Naive thymus-derived CD4-positive, alpha-beta T cell (primary cell): ENCODE data around the gene LRRFIP2. TPM values are rescaled to one million over a fixed set of nuclear protein-coding genes. Genes with fewer than 3 reads are reported as not detected.
"Not testable (repeated sequence)": the region's sequence is repeated elsewhere in the genome, so short reads cannot be mapped to it uniquely, and the experiment has no call there.

Experiments used
- ATAC-seq: fragments of 150-1000 bp; cut with Tn5 transposase; 2 replicates; pipeline ENCODE4 v1.10.0; 2021; ENCODE audit warnings: mild to moderate bottlenecking, moderate library complexity
- CTCF ChIA-PET: fragments of 350-600 bp; sonication (Branson Sonifier 250); formaldehyde crosslinking; loops from one replicate; lab custom pipeline; 2021; ENCODE audit warnings: antibody characterized with exemption; lab: Charles Lee
- POLR2A ChIA-PET: fragments of 350-600 bp; sonication (Branson Sonifier 250); formaldehyde crosslinking; loops from one replicate; lab custom pipeline; 2021; ENCODE audit warnings: antibody characterized with exemption, inconsistent platforms; lab: Charles Lee
- DNase-seq, 9 donors: peaks; one replicate each; pipeline versions ENCODE4 v3.0.0 to v3.0.0-alpha.2; 2020 to 2022; ENCODE audit warnings: mixed read lengths in 1 of 9
- H3K27ac ChIP-seq: one replicate; pipeline ENCODE4 v1.7.0; 2013; ENCODE audit warnings: mild to moderate bottlenecking, low read depth, low read length, moderate library complexity
- H3K27me3 ChIP-seq, 2 donors: one replicate each; pipeline ENCODE4 v1.7.0; 2013; ENCODE audit warnings: low read length in 2 of 2, mild to moderate bottlenecking in 2 of 2, moderate library complexity in 2 of 2; ENCODE audit not compliant: control insufficient read depth in 2 of 2, insufficient read depth in 2 of 2
- H3K36me3 ChIP-seq, 3 experiments: 1 replicate in 2 of 3; 2 replicates in 1 of 3; pipeline ENCODE4 v1.7.0; 2013; ENCODE audit warnings: low read length in 3 of 3, mild to moderate bottlenecking in 3 of 3, moderate library complexity in 1 of 3; ENCODE audit not compliant: insufficient read depth in 3 of 3, control insufficient read depth in 2 of 3
- H3K4me1 ChIP-seq, 2 donors: one replicate each; pipeline ENCODE4 v1.7.0; 2013; ENCODE audit warnings: low read length in 2 of 2, mild to moderate bottlenecking in 2 of 2, moderate library complexity in 1 of 2; ENCODE audit not compliant: control insufficient read depth in 2 of 2, insufficient read depth in 2 of 2
- H3K4me3 ChIP-seq: 2 replicates; pipeline ENCODE4 v1.7.0; 2013; ENCODE audit warnings: mild to moderate bottlenecking, low read length
- H3K9me3 ChIP-seq, 3 experiments: 1 replicate in 2 of 3; 2 replicates in 1 of 3; pipeline ENCODE4 v1.7.0; 2013; ENCODE audit warnings: low read length in 3 of 3; ENCODE audit not compliant: control insufficient read depth in 2 of 3
- H3K27ac Mint-ChIP-seq, 9 donors: one replicate each; pipeline ENCODE4 v1.8.0; 2020 to 2022; ENCODE audit warnings: mixed read lengths in 9 of 9, mild to moderate bottlenecking in 8 of 9, moderate library complexity in 5 of 9, inconsistent platforms in 2 of 9
- H3K27me3 Mint-ChIP-seq, 5 donors: one replicate each; pipeline ENCODE4 v1.8.0; 2021 to 2022; ENCODE audit warnings: mixed read lengths in 5 of 5, mild to moderate bottlenecking in 1 of 5
- H3K36me3 Mint-ChIP-seq, 5 donors: one replicate each; pipeline ENCODE4 v1.8.0; 2020 to 2022; ENCODE audit warnings: mixed read lengths in 5 of 5, mild to moderate bottlenecking in 3 of 5, inconsistent platforms in 1 of 5
- H3K4me1 Mint-ChIP-seq, 7 donors: one replicate each; pipeline ENCODE4 v1.8.0; 2020 to 2022; ENCODE audit warnings: mixed read lengths in 7 of 7, mild to moderate bottlenecking in 3 of 7, inconsistent platforms in 1 of 7
- H3K4me3 Mint-ChIP-seq, 10 donors: one replicate each; pipeline ENCODE4 v1.8.0; 2020 to 2022; ENCODE audit warnings: mild to moderate bottlenecking in 10 of 10, mixed read lengths in 10 of 10, moderate library complexity in 6 of 10, inconsistent platforms in 2 of 10
- H3K9me3 Mint-ChIP-seq, 11 donors: one replicate each; pipeline ENCODE4 v1.8.0; 2020 to 2022; ENCODE audit warnings: mixed read lengths in 11 of 11, mild to moderate bottlenecking in 4 of 11, inconsistent platforms in 1 of 11, moderate library complexity in 1 of 11
- intact Hi-C, 2 donors: fragments of 100-400 bp; cut with micrococcal nuclease; formaldehyde crosslinking; loops; one replicate each; pipeline ENCODE4 v1.15.1; 2023
- polyA plus RNA-seq, 2 donors: library from polyadenylated mRNA; unstranded; fragments of 300-500 nt; fragmentation: Illumina TruSeq; gene quantifications; one replicate each; pipeline ENCODE4 v1.2.3, GENCODE V29; 2021
- total RNA-seq, 6 experiments: library from RNA in 5 of 6; stranded (reverse) in 5 of 6; gene quantifications; 1 replicate in 5 of 6; 2 replicates in 1 of 6; pipeline ENCODE4 v1.2.3 and lab custom pipeline; 2021 to 2026

The LRRFIP2 gene
- total and polyA plus RNA-seq, 7 experiments from 2014 or later, result 14.0 to 87.5 (median 26.3) TPM

DNA sequence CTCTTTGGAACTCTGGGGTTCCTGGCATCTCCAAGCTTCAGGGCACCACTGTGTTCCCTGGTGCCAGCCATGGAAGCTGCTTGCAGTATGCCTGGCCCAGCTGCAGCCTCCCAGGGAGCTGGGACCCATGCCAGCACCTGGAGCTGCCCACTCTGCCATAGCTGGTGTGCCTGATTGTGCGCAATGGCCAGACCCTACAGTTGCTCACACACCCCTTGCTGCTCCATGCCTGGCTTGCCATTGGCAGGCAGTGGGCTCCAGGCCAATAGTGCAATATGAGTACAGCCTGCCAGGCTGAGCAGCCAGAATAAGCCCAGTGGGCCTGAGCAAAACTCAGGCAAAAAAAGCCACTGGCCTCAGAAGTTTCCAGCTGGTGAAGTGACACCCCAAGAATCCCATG is 43.8 kb upstream of the LRRFIP2 start:
- ATAC-seq, result no peak
- Mint-ChIP-seq H3K4me1 (peaks cover 7 to 47% (median 11%) of the 10 kb centered on the region in 7 donors), H3K4me3 (no peak overlapping the region), H3K27me3 (peaks cover 0 to 6% (median 0%) of the 10 kb centered on the region in 5 donors), H3K9me3 (no peaks in the 10 kb centered on the region), H3K27ac (no peak overlapping the region), H3K36me3 (no peaks in the 10 kb centered on the region)
- Histone ChIP-seq H3K27me3 (no peaks in the 10 kb centered on the region), H3K4me1 (peaks cover 29 to 42% of the 10 kb centered on the region in 2 donors), H3K4me3 (no peak overlapping the region), H3K27ac (no peak overlapping the region), H3K36me3 (no peaks in the 10 kb centered on the region), H3K9me3 (no peaks in the 10 kb centered on the region)
- intact Hi-C loops, result no loop called here
- no peak for DNase-seq
- CTCF ChIA-PET, result no interaction called here
- POLR2A ChIA-PET, result no interaction called here

DNA sequence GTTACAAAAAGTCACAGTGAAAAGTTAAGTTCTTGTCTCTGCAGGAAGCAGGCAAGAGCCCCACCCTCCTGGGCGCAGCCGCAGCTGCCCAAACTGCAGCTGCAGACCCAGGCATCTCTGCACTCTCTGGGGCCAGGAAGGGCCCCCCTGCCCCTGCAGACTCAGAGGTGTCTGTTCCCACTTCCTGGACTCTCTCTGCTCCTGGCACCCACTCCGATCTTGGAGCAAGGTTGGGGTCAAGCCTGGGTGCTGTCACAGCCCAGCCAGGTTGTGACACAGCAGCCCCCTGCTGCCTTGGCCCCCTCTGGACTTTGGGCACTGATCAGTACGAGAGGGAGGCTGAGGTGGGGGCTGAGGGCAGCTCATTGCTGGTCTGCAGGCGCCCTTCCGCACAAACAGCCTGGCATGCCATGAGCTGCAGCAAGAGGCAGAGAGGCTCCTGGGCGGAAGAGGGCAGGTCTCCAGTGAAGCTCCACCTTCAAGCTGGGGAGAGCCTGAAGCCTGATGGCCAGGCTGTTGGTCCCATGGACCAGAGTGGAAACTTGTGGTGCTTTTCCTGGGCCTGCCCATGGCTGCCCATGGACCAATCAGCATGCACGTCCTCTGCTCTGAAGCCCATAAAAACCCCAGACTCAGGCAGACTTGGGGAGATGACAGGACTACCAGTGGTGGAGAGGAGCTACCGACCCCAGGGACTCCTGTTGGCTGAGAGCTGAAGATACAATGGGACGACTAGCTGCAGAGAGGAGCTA is 42.9 kb upstream of the LRRFIP2 start:
- Histone ChIP-seq H3K9me3 (no peaks in the 10 kb centered on the region), H3K27ac (peak overlapping the region; percentile 17), H3K4me1 (peaks cover 26 to 37% of the 10 kb centered on the region in 2 donors), H3K36me3 (no peaks in the 10 kb centered on the region), H3K27me3 (no peaks in the 10 kb centered on the region), H3K4me3 (peak overlapping the region; percentile 3)
- intact Hi-C loops, result no loop called here
- peak in 2 of 9 donors; percentile 4 to 6 for DNase-seq
- Mint-ChIP-seq H3K4me1 (peaks cover 6 to 44% (median 8%) of the 10 kb centered on the region in 7 donors), H3K36me3 (no peaks in the 10 kb centered on the region), H3K27me3 (peaks cover 0 to 3% (median 0%) of the 10 kb centered on the region in 5 donors), H3K9me3 (no peaks in the 10 kb centered on the region), H3K4me3 (peak overlapping the region in 6 of 10 donors; percentile 18 to 58 (median 40)), H3K27ac (peak overlapping the region in 4 of 9 donors; percentile 6 to 67 (median 34))
- POLR2A ChIA-PET, result no interaction called here
- peak; percentile 48 for ATAC-seq
- CTCF ChIA-PET, result no interaction called here

DNA sequence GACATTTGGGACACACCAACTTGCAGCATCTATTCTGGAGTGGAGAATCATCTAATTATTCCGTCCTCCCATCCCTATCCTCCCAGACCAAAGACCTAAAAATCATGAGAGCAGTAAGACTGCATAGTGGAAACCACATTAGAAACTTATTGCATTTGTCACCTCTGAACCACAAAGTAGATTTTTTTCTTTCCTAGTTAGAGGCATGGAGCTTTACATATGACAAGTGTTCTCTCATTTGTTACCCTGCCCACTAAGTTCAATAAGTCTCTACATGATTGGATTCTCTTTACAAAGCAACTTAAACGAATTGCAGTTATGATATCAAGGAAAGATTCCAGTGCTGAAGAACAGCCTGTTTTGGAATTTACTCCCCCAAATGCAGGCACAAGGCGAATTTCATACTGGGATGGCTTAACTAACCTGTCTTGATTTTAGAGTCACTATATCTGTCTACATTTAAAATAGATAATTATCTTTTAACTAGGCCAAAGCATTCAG is 42.3 kb upstream of the LRRFIP2 start:
- H3K36me3 Mint-ChIP-seq, result no peaks in the 10 kb centered on the region
- H3K4me3 Mint-ChIP-seq, result peak overlapping the region in 7 of 10 donors; percentile 1 to 58 (median 43)
- Histone ChIP-seq H3K9me3 (no peaks in the 10 kb centered on the region), H3K4me3 (peak overlapping the region; percentile 6), H3K27ac (peak overlapping the region; percentile 22), H3K27me3 (no peaks in the 10 kb centered on the region), H3K4me1 (peaks cover 26 to 37% of the 10 kb centered on the region in 2 donors), H3K36me3 (no peaks in the 10 kb centered on the region)
- ChIA-PET CTCF (no interaction called here), POLR2A (no interaction called here)
- ATAC-seq (peak; percentile 72), DNase-seq (peak in 4 of 9 donors; percentile 5 to 18 (median 10))
- no peaks in the 10 kb centered on the region for H3K9me3 Mint-ChIP-seq
- H3K27me3 Mint-ChIP-seq, result peaks cover 0 to 3% (median 0%) of the 10 kb centered on the region in 5 donors
- intact Hi-C loops, result no loop called here
- H3K27ac Mint-ChIP-seq, result peak overlapping the region in 8 of 9 donors; percentile 2 to 67 (median 15)
- H3K4me1 Mint-ChIP-seq, result peaks cover 6 to 44% (median 8%) of the 10 kb centered on the region in 7 donors

DNA sequence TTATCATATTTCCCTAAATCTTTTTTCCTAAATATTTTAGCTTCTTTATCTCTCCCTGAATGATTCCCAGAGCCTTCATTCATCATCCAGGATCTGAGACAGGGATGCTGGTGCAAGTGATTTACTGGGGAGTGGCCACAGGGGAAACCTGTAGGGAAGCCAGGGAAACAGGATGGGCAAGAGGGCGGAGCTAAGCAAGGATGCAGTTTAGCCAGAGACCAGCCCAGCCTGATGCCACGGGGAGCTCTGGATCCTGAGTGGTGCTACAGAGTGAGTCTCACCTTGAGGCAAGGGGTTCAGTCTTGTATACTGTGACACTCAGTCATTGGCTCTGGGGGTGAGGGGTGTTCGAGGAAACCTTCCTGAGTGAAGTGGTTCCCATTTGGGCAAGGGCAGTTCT is 39.7 kb upstream of the LRRFIP2 start:
- ChIA-PET POLR2A (interaction anchor here (0.6 kb wide), 1 partner anchor 39 kb away, joined by 3 read pairs; no protein-coding TSS in a partner anchor), CTCF (interaction anchor here (0.6 to 1.0 kb wide), 3 partner anchors 34 to 201 kb away, joined by 3 read pairs; no protein-coding TSS in a partner anchor)
- intact Hi-C loops, result loop anchor here in 1 of 2 donors (5.0 kb wide), 1 partner anchor 122 kb away; no protein-coding TSS in a partner anchor

DNA sequence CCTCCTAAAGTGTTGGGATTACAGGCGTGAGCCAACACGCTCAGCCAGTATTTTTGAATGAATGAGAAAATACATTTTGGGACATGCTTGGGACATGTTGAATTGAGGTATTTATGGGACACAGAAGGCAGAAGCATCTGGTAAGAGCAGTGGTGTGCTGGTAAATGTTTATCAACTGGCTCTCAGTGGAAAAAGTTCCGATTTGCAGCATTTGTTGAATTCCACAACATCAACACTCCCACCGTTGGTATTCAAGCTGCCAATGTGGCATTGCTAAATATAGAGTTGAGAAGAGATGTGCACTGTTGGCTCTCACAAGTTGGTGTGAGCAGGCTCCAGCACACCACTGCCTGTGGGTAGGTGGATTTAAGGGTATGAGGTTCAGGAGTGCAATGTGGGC is 35.8 kb upstream of the LRRFIP2 start:
- Histone ChIP-seq H3K4me3 (no peak overlapping the region), H3K4me1 (no peaks in the 10 kb centered on the region), H3K9me3 (no peaks in the 10 kb centered on the region), H3K27ac (no peak overlapping the region), H3K36me3 (no peaks in the 10 kb centered on the region), H3K27me3 (no peaks in the 10 kb centered on the region)
- H3K27ac Mint-ChIP-seq, result no peak overlapping the region
- no peaks in the 10 kb centered on the region for H3K36me3 Mint-ChIP-seq
- no peak for ATAC-seq
- H3K4me1 Mint-ChIP-seq, result peaks cover 0 to 8% (median 0%) of the 10 kb centered on the region in 7 donors
- ChIA-PET CTCF (no interaction called here), POLR2A (no interaction called here)
- peaks cover 0 to 3% (median 0%) of the 10 kb centered on the region in 5 donors for H3K27me3 Mint-ChIP-seq
- intact Hi-C loops, result loop anchor here in 1 of 2 donors (5.0 kb wide), 1 partner anchor 118 kb away; no protein-coding TSS in a partner anchor
- no peak for DNase-seq
- no peaks in the 10 kb centered on the region for H3K9me3 Mint-ChIP-seq
- no peak overlapping the region for H3K4me3 Mint-ChIP-seq

More for the DNA sequence above, 39.7 kb upstream of the LRRFIP2 start:
- peak overlapping the region in 1 of 9 donors; percentile 48 for H3K27ac Mint-ChIP-seq
- no peaks in the 10 kb centered on the region for H3K9me3 ChIP-seq
- no peak for DNase-seq
- no peaks in the 10 kb centered on the region for H3K27me3 ChIP-seq
- H3K9me3 Mint-ChIP-seq, result no peaks in the 10 kb centered on the region
- ATAC-seq, result no peak
- peaks cover 26 to 30% of the 10 kb centered on the region in 2 donors for H3K4me1 ChIP-seq
- no peaks in the 10 kb centered on the region for H3K36me3 ChIP-seq
- H3K4me3 Mint-ChIP-seq, result no peak overlapping the region
- H3K4me3 ChIP-seq, result no peak overlapping the region
- peaks cover 6 to 40% (median 8%) of the 10 kb centered on the region in 7 donors for H3K4me1 Mint-ChIP-seq
- H3K27me3 Mint-ChIP-seq, result no peaks in the 10 kb centered on the region
- no peaks in the 10 kb centered on the region for H3K36me3 Mint-ChIP-seq
- H3K27ac ChIP-seq, result no peak overlapping the region

DNA sequence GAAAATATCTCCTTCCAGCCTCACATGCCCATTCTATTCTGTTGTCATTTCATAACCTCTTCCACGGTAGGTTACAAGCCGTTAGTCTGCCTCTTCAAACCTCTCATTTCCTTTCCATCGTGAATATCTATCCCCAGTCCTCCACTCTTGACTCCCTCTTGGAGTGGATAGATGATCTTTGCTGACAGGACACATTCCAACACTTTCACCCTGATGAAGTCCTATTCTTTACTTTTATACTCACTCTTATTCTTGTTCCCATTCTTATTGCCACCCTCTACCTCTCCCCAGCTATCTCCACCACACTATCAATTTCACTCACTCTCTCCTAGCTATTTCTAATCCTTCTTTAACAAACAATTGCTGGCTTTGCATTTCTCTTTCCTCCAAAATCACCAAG is 34.2 kb upstream of the LRRFIP2 start:
- CTCF ChIA-PET, H3K9me3 ChIP-seq, H3K4me3 ChIP-seq, intact Hi-C loops, H3K4me1 Mint-ChIP-seq, DNase-seq, H3K36me3 ChIP-seq, H3K27ac ChIP-seq, H3K27me3 ChIP-seq, H3K27ac Mint-ChIP-seq, POLR2A ChIA-PET, H3K4me3 Mint-ChIP-seq, H3K9me3 Mint-ChIP-seq, ATAC-seq, H3K36me3 Mint-ChIP-seq, H3K4me1 ChIP-seq: not testable (repeated sequence)
- peaks cover 0 to 14% (median 0%) of the 10 kb centered on the region in 5 donors for H3K27me3 Mint-ChIP-seq
